ENCODE data around the gene GALNT6.

The GALNT6 gene

DNA sequence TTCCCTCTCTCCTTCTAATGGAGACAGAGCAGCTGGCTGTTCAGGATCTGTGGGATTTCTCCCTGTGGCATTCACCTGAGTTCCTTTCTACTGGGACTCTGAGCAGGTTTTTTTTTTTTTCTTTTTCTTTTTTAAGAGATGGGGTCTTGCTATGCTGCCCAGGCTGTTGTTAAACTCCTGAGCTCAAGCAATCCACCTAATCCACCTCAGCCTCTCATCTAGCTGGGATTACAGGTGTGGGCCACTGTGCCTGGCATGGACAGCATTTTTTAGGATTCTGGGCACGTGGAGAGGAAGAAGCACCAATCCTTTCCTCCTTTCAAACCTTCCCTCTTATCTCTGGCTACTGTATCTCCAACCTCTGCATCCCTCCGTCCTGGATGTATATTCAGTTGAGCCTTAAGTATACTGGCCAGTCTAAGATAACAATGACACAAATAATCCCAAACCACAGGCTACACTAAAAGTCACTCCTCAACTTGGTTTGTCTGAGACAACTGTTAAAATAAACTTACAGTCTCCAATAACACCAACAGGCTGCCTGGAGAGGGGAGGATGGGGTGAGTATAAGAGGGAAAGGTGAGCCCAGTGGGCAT is 28.4 kb downstream of the GALNT6 start:
- no peaks in the 10 kb centered on the region for H3K27me3 ChIP-seq (ENCODE audit: low read depth, low read length)
- H3K27ac ChIP-seq (ENCODE audit: low read length) = no peak overlapping the region
- H3K4me1 ChIP-seq (ENCODE audit: control insufficient read depth in 1 of 2, insufficient read depth in 2 of 2, low read length in 2 of 2) = no peaks in the 10 kb centered on the region
- no peaks in the 10 kb centered on the region for H3K9me3 ChIP-seq (ENCODE audit: control insufficient read depth in 1 of 2, low read length in 2 of 2)
- H3K4me3 ChIP-seq (ENCODE audit: low read depth in 1 of 2, low read length in 2 of 2) = no peak overlapping the region
- H3K36me3 ChIP-seq (ENCODE audit: control insufficient read depth in 1 of 2, insufficient read depth in 2 of 2, low read length in 2 of 2) = no peaks in the 10 kb centered on the region

DNA sequence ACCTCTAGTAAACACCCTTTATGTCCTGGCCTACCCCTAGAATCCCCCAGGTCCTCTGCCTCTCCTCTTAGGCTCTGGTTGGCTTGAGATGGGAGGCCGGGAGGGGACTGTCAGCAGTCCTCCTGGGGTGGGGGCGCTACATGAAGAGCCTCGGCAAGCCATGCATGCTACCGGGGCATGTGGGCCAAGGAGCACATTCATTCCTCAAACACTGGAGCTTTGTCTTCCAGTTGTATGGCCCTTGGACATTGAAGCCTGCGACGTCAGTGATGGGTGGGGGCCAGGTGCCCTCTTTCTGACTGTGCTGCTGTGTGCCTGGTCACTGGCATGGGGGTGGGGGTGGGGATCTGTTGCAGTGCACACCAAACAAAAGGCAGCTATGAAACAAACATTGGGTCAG is 28.9 kb downstream of the GALNT6 start:
- Histone ChIP-seq H3K36me3 (ENCODE audit: control insufficient read depth in 1 of 2, insufficient read depth in 2 of 2, low read length in 2 of 2) (no peaks in the 10 kb centered on the region), H3K4me1 (ENCODE audit: control insufficient read depth in 1 of 2, insufficient read depth in 2 of 2, low read length in 2 of 2) (no peaks in the 10 kb centered on the region), H3K27ac (ENCODE audit: low read length) (no peak overlapping the region), H3K9me3 (ENCODE audit: control insufficient read depth in 1 of 2, low read length in 2 of 2) (no peaks in the 10 kb centered on the region), H3K27me3 (ENCODE audit: low read depth, low read length) (no peaks in the 10 kb centered on the region), H3K4me3 (ENCODE audit: low read depth in 1 of 2, low read length in 2 of 2) (no peak overlapping the region)

DNA sequence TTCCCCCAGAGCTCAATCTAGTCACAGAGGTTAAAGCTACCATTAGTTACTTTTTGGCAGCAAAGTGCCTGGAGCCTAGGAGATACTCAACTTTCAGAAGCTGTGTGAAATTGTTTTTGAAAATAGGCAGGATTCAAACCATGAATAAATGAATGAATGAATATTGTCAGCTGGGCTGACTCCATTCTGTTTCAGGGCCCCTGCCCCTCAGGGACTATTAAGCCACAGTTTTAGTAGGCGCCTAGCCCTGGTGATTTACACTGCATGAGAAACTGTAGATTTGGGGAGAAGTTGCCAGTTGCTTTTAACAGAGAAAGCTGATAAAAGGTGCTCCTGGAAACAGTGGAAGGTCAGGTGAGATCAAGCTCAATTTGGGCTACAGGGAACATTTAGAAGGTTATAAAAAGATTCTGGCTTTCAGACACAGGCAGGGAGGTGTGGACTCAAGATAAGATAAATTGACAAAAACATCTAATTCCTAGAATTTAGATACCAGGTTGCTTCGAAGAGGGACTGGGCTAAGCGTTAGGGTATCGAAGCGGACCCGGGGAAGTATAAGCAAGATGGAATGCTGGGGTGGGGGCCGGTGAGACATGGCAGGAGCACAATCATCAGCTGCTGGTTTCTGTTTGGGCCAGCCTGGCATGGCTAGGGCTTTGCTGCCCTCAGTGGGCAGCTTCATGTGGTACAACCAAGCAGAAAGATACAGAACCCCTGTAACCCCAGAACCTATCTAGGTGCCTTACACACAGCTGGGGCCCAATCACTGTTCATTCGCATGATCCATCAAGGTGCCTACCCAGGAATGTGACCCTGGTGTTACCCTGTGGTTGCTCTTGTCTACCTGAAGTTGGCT is 29.8 kb downstream of the GALNT6 start:
- Histone ChIP-seq H3K4me3 (ENCODE audit: low read depth in 1 of 2, low read length in 2 of 2) (no peak overlapping the region), H3K9me3 (ENCODE audit: control insufficient read depth in 1 of 2, low read length in 2 of 2) (no peaks in the 10 kb centered on the region), H3K36me3 (ENCODE audit: control insufficient read depth in 1 of 2, insufficient read depth in 2 of 2, low read length in 2 of 2) (no peaks in the 10 kb centered on the region), H3K4me1 (ENCODE audit: control insufficient read depth in 1 of 2, insufficient read depth in 2 of 2, low read length in 2 of 2) (no peaks in the 10 kb centered on the region), H3K27ac (ENCODE audit: low read length) (no peak overlapping the region), H3K27me3 (ENCODE audit: low read depth, low read length) (no peaks in the 10 kb centered on the region)

DNA sequence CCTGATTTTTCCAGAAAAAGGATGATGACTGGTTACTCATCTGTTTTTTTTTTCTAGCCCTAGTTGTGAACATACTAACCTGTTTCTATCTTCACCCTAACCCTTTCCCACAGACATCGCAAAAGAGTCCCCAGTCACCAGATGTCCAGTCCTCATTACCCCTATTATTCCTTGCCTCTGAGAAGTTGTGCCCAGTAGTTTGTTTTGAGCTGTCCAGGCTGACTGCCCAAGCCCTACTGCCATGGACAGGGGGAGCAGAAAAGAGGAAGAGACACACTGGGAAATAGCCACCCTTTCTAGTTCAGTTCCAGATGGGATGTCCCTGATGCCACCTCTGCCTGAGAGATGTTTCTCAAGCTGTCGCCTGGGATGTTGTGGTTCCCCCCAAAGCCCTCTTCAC is 30.9 kb downstream of the GALNT6 start:
- no peak overlapping the region for H3K4me3 ChIP-seq (ENCODE audit: low read depth in 1 of 2, low read length in 2 of 2)
- H3K27ac ChIP-seq (ENCODE audit: low read length) = no peak overlapping the region
- H3K9me3 ChIP-seq (ENCODE audit: control insufficient read depth in 1 of 2, low read length in 2 of 2) = no peaks in the 10 kb centered on the region
- no peaks in the 10 kb centered on the region for H3K27me3 ChIP-seq (ENCODE audit: low read depth, low read length)
- no peaks in the 10 kb centered on the region for H3K4me1 ChIP-seq (ENCODE audit: control insufficient read depth in 1 of 2, insufficient read depth in 2 of 2, low read length in 2 of 2)
- no peaks in the 10 kb centered on the region for H3K36me3 ChIP-seq (ENCODE audit: control insufficient read depth in 1 of 2, insufficient read depth in 2 of 2, low read length in 2 of 2)

DNA sequence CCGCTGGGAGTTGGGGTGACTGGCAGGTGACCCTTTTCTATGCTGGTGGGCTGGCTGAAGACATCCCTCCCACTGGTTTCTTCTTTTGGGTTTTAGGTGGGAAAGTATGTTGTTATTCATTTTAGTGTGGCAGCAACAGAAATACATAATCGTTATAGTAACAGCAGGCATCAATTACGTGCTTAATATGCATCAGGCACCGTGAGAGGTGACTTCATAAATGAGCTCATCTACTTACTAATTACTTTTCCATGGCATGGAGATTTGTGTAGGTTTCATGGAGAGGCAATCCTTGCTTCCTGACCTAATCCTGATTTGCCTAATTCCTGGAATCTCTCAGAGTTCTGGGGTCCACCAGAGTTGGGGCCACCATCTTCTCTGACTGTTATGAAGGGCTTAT is 31.4 kb downstream of the GALNT6 start:
- Histone ChIP-seq H3K36me3 (ENCODE audit: control insufficient read depth in 1 of 2, insufficient read depth in 2 of 2, low read length in 2 of 2) (no peaks in the 10 kb centered on the region), H3K9me3 (ENCODE audit: control insufficient read depth in 1 of 2, low read length in 2 of 2) (no peaks in the 10 kb centered on the region), H3K4me1 (ENCODE audit: control insufficient read depth in 1 of 2, insufficient read depth in 2 of 2, low read length in 2 of 2) (no peaks in the 10 kb centered on the region)

DNA sequence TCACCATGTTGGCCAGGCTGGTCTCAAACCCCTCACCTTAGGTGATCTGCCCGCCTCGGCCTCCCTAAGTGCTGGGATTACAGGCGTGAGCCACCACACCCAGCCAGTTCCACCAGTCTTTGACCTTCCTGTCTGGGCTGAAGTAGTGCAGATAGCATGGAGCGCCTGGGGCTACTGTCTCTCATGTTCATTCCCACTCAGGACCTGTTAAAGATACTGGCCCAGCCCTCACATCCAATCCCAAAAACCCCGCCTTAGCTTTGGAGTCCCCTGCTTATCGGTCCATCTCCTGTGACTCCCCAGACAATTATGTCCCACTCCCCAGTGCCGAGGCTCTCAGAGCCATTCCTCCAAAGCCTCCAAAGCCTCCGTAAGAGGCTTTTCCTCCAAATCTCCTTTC is 32.7 kb downstream of the GALNT6 start:
- no peaks in the 10 kb centered on the region for H3K36me3 ChIP-seq (ENCODE audit: control insufficient read depth in 1 of 2, insufficient read depth in 2 of 2, low read length in 2 of 2)
- no peak overlapping the region for H3K27ac ChIP-seq (ENCODE audit: low read length)
- H3K4me3 ChIP-seq (ENCODE audit: low read depth in 1 of 2, low read length in 2 of 2) = no peak overlapping the region
- no peaks in the 10 kb centered on the region for H3K4me1 ChIP-seq (ENCODE audit: control insufficient read depth in 1 of 2, insufficient read depth in 2 of 2, low read length in 2 of 2)
- no peaks in the 10 kb centered on the region for H3K27me3 ChIP-seq (ENCODE audit: low read depth, low read length)
- H3K9me3 ChIP-seq (ENCODE audit: control insufficient read depth in 1 of 2, low read length in 2 of 2) = no peaks in the 10 kb centered on the region

More for the DNA sequence above, 31.4 kb downstream of the GALNT6 start:
- Histone ChIP-seq H3K27me3 (ENCODE audit: low read depth, low read length) (no peaks in the 10 kb centered on the region), H3K27ac (ENCODE audit: low read length) (no peak overlapping the region), H3K4me3 (ENCODE audit: low read depth in 1 of 2, low read length in 2 of 2) (no peak overlapping the region)

DNA sequence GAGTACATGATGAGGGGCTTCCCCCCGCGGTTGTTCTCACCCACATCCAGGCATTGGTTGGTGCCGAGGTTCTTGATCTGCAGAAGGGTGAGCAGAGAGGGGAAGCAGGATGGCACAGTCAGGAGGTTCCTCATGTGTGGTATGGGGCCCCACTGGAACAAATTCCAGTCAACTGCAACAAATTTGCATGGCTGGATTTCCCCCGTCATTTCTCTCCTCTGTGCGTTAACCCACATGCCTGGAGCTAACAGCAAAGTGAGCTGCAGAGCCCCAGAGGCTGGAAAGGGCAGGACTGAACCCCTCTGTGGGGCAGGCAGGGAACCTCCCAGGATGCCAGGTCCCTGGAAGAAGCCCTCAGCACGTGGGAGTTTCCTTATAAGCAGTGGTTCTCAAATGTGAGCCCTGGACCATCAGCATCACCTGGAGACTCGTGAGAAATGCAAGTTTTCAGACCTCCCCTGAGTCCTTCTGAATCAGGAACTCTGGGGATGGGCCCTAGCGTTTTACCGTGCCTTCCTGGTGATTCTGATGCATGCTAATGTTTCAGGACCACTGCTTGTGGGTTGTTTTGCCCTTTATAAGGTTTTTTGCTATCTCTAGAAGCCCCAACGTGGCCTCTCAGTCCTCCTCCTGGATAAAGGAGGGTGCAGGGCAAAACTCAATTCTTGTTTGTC is 33.7 kb downstream of the GALNT6 start:
- H3K9me3 ChIP-seq (ENCODE audit: control insufficient read depth in 1 of 2, low read length in 2 of 2) = no peaks in the 10 kb centered on the region
- H3K27me3 ChIP-seq (ENCODE audit: low read depth, low read length) = no peaks in the 10 kb centered on the region
- no peak overlapping the region for H3K4me3 ChIP-seq (ENCODE audit: low read depth in 1 of 2, low read length in 2 of 2)
- H3K27ac ChIP-seq (ENCODE audit: low read length) = no peak overlapping the region
- H3K4me1 ChIP-seq (ENCODE audit: control insufficient read depth in 1 of 2, insufficient read depth in 2 of 2, low read length in 2 of 2) = no peaks in the 10 kb centered on the region
- H3K36me3 ChIP-seq (ENCODE audit: control insufficient read depth in 1 of 2, insufficient read depth in 2 of 2, low read length in 2 of 2) = no peaks in the 10 kb centered on the region

DNA sequence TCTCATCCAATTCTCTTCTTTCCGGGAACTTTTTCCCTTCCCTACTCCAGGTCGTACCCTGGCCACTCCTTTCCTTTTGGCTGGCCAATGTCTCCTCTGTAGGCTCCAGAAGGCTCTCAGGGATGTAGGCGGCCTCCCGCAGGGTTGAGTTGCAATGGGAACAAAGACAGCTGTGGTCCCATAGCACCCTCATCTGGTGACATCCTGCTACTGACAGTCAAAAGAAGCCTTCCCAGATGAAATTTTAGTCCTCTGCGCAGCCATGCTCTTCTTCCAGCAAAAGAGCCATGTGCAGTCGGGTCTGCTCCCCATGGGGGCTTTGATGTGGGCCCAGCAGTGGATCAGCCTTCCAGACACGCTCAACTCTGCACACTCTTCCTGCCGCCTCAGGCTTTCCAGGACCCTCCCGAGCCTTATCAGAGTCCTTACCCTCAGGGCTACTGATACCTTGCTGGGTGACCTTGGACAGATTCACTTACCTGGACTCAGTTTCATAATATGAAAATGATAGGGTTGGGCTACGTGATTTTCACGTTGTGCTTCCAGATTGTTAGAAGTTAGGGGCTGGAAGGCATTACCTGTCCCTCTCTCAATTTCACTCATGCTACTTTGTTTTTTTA is 39.2 kb downstream of the GALNT6 start:
- H3K4me1 ChIP-seq (ENCODE audit: control insufficient read depth in 1 of 2, insufficient read depth in 2 of 2, low read length in 2 of 2) = no peaks in the 10 kb centered on the region

DNA sequence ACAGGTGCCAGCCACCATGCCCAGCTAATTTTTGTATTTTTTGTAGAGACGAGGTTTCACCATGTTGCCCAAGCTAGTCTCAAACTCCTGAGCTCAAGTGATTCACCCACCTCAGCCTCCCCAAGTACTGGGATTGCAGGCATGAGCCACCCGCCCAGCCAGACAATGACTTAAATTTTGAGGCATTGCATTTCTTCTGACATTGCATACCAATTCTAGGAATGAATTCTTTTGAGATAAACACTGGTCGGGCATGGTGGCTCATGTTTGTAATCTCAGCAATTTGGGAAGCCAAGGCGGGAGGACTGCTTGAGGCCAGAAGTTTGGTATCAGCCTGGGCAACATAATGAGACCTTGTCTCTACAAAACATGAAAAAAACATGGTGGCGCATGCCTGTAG is 42.2 kb downstream of the GALNT6 start:
- H3K27me3 ChIP-seq (ENCODE audit: low read depth, low read length) = no peaks in the 10 kb centered on the region
- no peak overlapping the region for H3K4me3 ChIP-seq (ENCODE audit: low read depth in 1 of 2, low read length in 2 of 2)
- H3K27ac ChIP-seq (ENCODE audit: low read length) = no peak overlapping the region
- H3K4me1 ChIP-seq (ENCODE audit: control insufficient read depth in 1 of 2, insufficient read depth in 2 of 2, low read length in 2 of 2) = no peaks in the 10 kb centered on the region
- H3K36me3 ChIP-seq (ENCODE audit: control insufficient read depth in 1 of 2, insufficient read depth in 2 of 2, low read length in 2 of 2) = no peaks in the 10 kb centered on the region
- no peaks in the 10 kb centered on the region for H3K9me3 ChIP-seq (ENCODE audit: control insufficient read depth in 1 of 2, low read length in 2 of 2)

More for the DNA sequence above, 39.2 kb downstream of the GALNT6 start:
- H3K27me3 ChIP-seq (ENCODE audit: low read depth, low read length) = no peaks in the 10 kb centered on the region
- no peak overlapping the region for H3K4me3 ChIP-seq (ENCODE audit: low read depth in 1 of 2, low read length in 2 of 2)
- H3K36me3 ChIP-seq (ENCODE audit: control insufficient read depth in 1 of 2, insufficient read depth in 2 of 2, low read length in 2 of 2) = no peaks in the 10 kb centered on the region
- H3K27ac ChIP-seq (ENCODE audit: low read length) = no peak overlapping the region
- no peaks in the 10 kb centered on the region for H3K9me3 ChIP-seq (ENCODE audit: control insufficient read depth in 1 of 2, low read length in 2 of 2)

DNA sequence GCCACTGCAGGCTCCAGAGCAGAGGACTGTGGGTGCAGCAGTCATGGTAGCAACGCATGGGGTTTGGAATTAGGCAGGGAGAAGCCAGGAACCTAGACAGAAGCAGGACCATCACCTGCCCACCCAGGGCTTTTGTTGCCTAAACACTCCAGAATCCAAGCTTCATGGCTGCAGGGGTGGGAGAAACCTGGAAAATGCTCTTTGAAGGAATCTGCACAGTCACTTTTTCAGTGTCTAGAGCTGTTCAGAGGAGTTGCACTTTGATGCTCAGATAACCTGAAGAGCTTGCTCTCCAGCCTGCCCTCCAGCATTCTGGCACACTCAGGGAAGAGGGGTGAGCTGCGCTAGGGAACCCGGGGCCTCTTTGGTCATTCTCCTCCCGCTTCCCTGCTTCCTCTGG is 43.1 kb downstream of the GALNT6 start:
- Histone ChIP-seq H3K9me3 (ENCODE audit: control insufficient read depth in 1 of 2, low read length in 2 of 2) (no peaks in the 10 kb centered on the region), H3K4me3 (ENCODE audit: low read depth in 1 of 2, low read length in 2 of 2) (no peak overlapping the region), H3K27me3 (ENCODE audit: low read depth, low read length) (no peaks in the 10 kb centered on the region)

DNA sequence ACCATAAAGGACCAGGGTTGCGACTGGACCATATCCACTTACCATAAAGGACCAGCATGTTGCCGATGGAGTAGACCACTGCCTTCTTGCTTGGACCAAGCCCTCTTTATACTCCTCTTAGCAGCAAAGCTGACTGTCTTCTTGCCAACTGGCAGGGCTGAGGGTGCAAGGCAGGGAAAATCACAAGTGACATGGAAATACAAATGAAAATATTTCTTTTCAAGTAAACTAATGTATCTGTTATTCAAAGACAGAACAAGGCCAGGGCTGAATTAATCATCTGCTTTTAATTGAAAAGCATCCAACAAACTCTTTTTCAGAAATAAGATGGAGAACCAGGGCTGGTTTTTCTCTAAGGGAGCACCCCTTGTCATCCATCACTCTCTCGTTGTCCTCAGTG is 44.6 kb downstream of the GALNT6 start, which contains the start of gene CELA1:
CELA1 (minus strand) TSS at position 99 of the 400 bp plus-strand sequence; CDS start at position 58, 41 bp downstream.
- no peaks in the 10 kb centered on the region for H3K4me1 ChIP-seq (ENCODE audit: control insufficient read depth in 1 of 2, insufficient read depth in 2 of 2, low read length in 2 of 2)
- no peaks in the 10 kb centered on the region for H3K9me3 ChIP-seq (ENCODE audit: control insufficient read depth in 1 of 2, low read length in 2 of 2)
- no peak within 1 kb of the TSS for H3K27ac ChIP-seq (ENCODE audit: low read length)
- H3K27me3 ChIP-seq (ENCODE audit: low read depth, low read length) = no peaks in the 10 kb centered on the region
- H3K4me3 ChIP-seq (ENCODE audit: low read depth in 1 of 2, low read length in 2 of 2) = no peak within 1 kb of the TSS
- no peaks in the 10 kb centered on the region for H3K36me3 ChIP-seq (ENCODE audit: control insufficient read depth in 1 of 2, insufficient read depth in 2 of 2, low read length in 2 of 2)

More for the DNA sequence above, 43.1 kb downstream of the GALNT6 start:
- Histone ChIP-seq H3K36me3 (ENCODE audit: control insufficient read depth in 1 of 2, insufficient read depth in 2 of 2, low read length in 2 of 2) (no peaks in the 10 kb centered on the region), H3K27ac (ENCODE audit: low read length) (no peak overlapping the region), H3K4me1 (ENCODE audit: control insufficient read depth in 1 of 2, insufficient read depth in 2 of 2, low read length in 2 of 2) (no peaks in the 10 kb centered on the region)

All from muscle layer of duodenum (tissue), 2 donors.